ENCODE measurements around the gene MTTP.

Gene MTTP

GRCh38 chr4:99586322-99586721 is 11.7 kb downstream of the MTTP start:
- no peaks in the 10 kb centered on the region for H3F3A ChIP-seq (ENCODE audit: insufficient read depth, low read length)
- TF ChIP-seq EZH2 (IDR thresholded peaks at IDR 0.05; ENCODE audit: borderline replicate concordance, low read length) (no peak), CTCF (IDR thresholded peaks at IDR 0.05; ENCODE audit: low read length) (no peak)
- no peaks in the 10 kb centered on the region for H3K4me1 ChIP-seq (ENCODE audit: insufficient read depth, low read length, severe bottlenecking)
- H3K4me3 ChIP-seq (ENCODE audit: low read depth, low read length, poor library complexity, severe bottlenecking) = no peak overlapping the region
- no peaks in the 10 kb centered on the region for H4K20me1 ChIP-seq (ENCODE audit: insufficient read depth, low read length)
- no peaks in the 10 kb centered on the region for H3K27me3 ChIP-seq (ENCODE audit: insufficient read depth, low read length)
- H3K27ac ChIP-seq (ENCODE audit: low read depth, low read length, poor library complexity, severe bottlenecking) = no peak overlapping the region
- H3K4me2 ChIP-seq (ENCODE audit: low read length) = no peak overlapping the region
- H3K36me3 ChIP-seq (ENCODE audit: insufficient read depth, low read length) = no peaks in the 10 kb centered on the region
- no peaks in the 10 kb centered on the region for H3K9me2 ChIP-seq (ENCODE audit: low read depth, low read length)
- no peak overlapping the region for H3K9ac ChIP-seq (ENCODE audit: low read length)
- no peaks in the 10 kb centered on the region for H3K79me2 ChIP-seq (ENCODE audit: insufficient read depth, low read length)
- H2AFZ ChIP-seq (ENCODE audit: low read length) = no peak overlapping the region
- H3K9me3 ChIP-seq (ENCODE audit: low read length) = no peaks in the 10 kb centered on the region

GRCh38 chr4:99586797-99587196 is 12.2 kb downstream of the MTTP start:
- Histone ChIP-seq H3K9me3 (ENCODE audit: low read length) (no peaks in the 10 kb centered on the region), H2AFZ (ENCODE audit: low read length) (no peak overlapping the region), H3K27me3 (ENCODE audit: insufficient read depth, low read length) (no peaks in the 10 kb centered on the region), H3K9me2 (ENCODE audit: low read depth, low read length) (no peaks in the 10 kb centered on the region), H3K4me3 (ENCODE audit: low read depth, low read length, poor library complexity, severe bottlenecking) (no peak overlapping the region), H4K20me1 (ENCODE audit: insufficient read depth, low read length) (no peaks in the 10 kb centered on the region), H3K36me3 (ENCODE audit: insufficient read depth, low read length) (no peaks in the 10 kb centered on the region), H3K4me2 (ENCODE audit: low read length) (no peak overlapping the region), H3K9ac (ENCODE audit: low read length) (no peak overlapping the region), H3F3A (ENCODE audit: insufficient read depth, low read length) (no peaks in the 10 kb centered on the region), H3K79me2 (ENCODE audit: insufficient read depth, low read length) (no peaks in the 10 kb centered on the region), H3K27ac (ENCODE audit: low read depth, low read length, poor library complexity, severe bottlenecking) (no peak overlapping the region), H3K4me1 (ENCODE audit: insufficient read depth, low read length, severe bottlenecking) (no peaks in the 10 kb centered on the region)
- TF ChIP-seq CTCF (IDR thresholded peaks at IDR 0.05; ENCODE audit: low read length) (no peak), EZH2 (IDR thresholded peaks at IDR 0.05; ENCODE audit: borderline replicate concordance, low read length) (no peak)

GRCh38 chr4:99587309-99587708 is 12.7 kb downstream of the MTTP start:
- Histone ChIP-seq H3F3A (ENCODE audit: insufficient read depth, low read length) (no peaks in the 10 kb centered on the region), H3K79me2 (ENCODE audit: insufficient read depth, low read length) (no peaks in the 10 kb centered on the region), H3K4me3 (ENCODE audit: low read depth, low read length, poor library complexity, severe bottlenecking) (no peak overlapping the region), H3K4me1 (ENCODE audit: insufficient read depth, low read length, severe bottlenecking) (no peaks in the 10 kb centered on the region), H3K4me2 (ENCODE audit: low read length) (no peak overlapping the region), H3K27me3 (ENCODE audit: insufficient read depth, low read length) (no peaks in the 10 kb centered on the region), H3K36me3 (ENCODE audit: insufficient read depth, low read length) (no peaks in the 10 kb centered on the region), H3K9me2 (ENCODE audit: low read depth, low read length) (no peaks in the 10 kb centered on the region), H3K27ac (ENCODE audit: low read depth, low read length, poor library complexity, severe bottlenecking) (no peak overlapping the region), H3K9ac (ENCODE audit: low read length) (no peak overlapping the region), H3K9me3 (ENCODE audit: low read length) (no peaks in the 10 kb centered on the region), H2AFZ (ENCODE audit: low read length) (no peak overlapping the region), H4K20me1 (ENCODE audit: insufficient read depth, low read length) (no peaks in the 10 kb centered on the region)
- TF ChIP-seq EZH2 (IDR thresholded peaks at IDR 0.05; ENCODE audit: borderline replicate concordance, low read length) = no peak
- no peak for TF ChIP-seq CTCF (IDR thresholded peaks at IDR 0.05; ENCODE audit: low read length)

All from OCI-LY1 (cell line).